ENCODE data around the gene SLC1A2. TPM values are rescaled to one million over a fixed set of nuclear protein-coding genes. Genes with fewer than 3 reads are reported as not detected.

The SLC1A2 gene
- total and polyA plus RNA-seq, 2 donors (not counting 3 experiments of a cell fraction or from before 2014, with no cell fraction given) = not detected

- FAIRE-seq = no peak
Observed at GRCh38 chr11:35426351-35426750, 7.0 kb upstream of the SLC1A2 start.

GRCh38 chr11:35425603-35426212 is 6.3 kb upstream of the SLC1A2 start:
- FAIRE-seq = no peak
- TF ChIP-seq FOS (IDR thresholded peaks at IDR 0.05; ENCODE audit: borderline replicate concordance, insufficient read depth, low read length) (no peak), MAX (IDR thresholded peaks at IDR 0.05; ENCODE audit: insufficient read depth, insufficient read length) (no peak), CTCF (IDR thresholded peaks at IDR 0.05; ENCODE audit: extremely low read depth in 1 of 2, insufficient read depth in 1 of 2, low read depth in 1 of 2, low read length in 2 of 2) (no peak), GATA2 (IDR thresholded peaks at IDR 0.05; ENCODE audit: insufficient read depth, insufficient read length, low read depth, low read length) (no peak), POLR2AphosphoS5 (IDR thresholded peaks at IDR 0.05; ENCODE audit: insufficient read depth, low read depth, low read length) (no peak), POLR2A (IDR thresholded peaks at IDR 0.05; ENCODE audit: low read depth, low read length) (no peak), EZH2 (IDR thresholded peaks at IDR 0.05; ENCODE audit: borderline replicate concordance, low read depth, low read length, severe bottlenecking) (no peak), JUN (IDR thresholded peaks at IDR 0.05; ENCODE audit: borderline replicate concordance, insufficient read depth, insufficient read length, low read depth) (no peak), MYC (IDR thresholded peaks at IDR 0.05; ENCODE audit: low read depth, low read length) (no peak)
- H3K9me3 ChIP-seq (replicated peaks; ENCODE audit: control insufficient read depth, insufficient read depth, low read length) = no peaks in the 10 kb centered on the region
- H3K9ac ChIP-seq (replicated peaks; ENCODE audit: extremely low read depth, insufficient read depth, low read length) = no peak overlapping the region
- ChIA-PET CTCF (no interaction called here), POLR2A (no interaction called here)
- H3K79me2 ChIP-seq (ENCODE audit: control insufficient read depth, insufficient read depth, low read length) = no peaks in the 10 kb centered on the region
- no peak overlapping the region for H3K4me2 ChIP-seq (ENCODE audit: insufficient read depth, low read length)
- no TSS peak for BruUV-seq (replicated peaks)
- peaks cover 13 to 35% of the 10 kb centered on the region in 2 experiments for H3K27me3 ChIP-seq (ENCODE audit: control insufficient read depth in 2 of 2, insufficient read depth in 2 of 2, low read length in 2 of 2)
- DNase-seq (ENCODE audit: low read depth, low spot score) = no peak
- no peak overlapping the region for H2AFZ ChIP-seq (ENCODE audit: low read depth, low read length)
- no peaks in the 10 kb centered on the region for H3K9me1 ChIP-seq (replicated peaks; ENCODE audit: control insufficient read depth, extremely low read depth, insufficient read depth, low read length)
- H3K4me1 ChIP-seq (ENCODE audit: control insufficient read depth, extremely low read depth, insufficient read depth, low read length) = no peaks in the 10 kb centered on the region
- intact Hi-C loops (cut with micrococcal nuclease) = no loop called here
- dilution Hi-C loops (cut with MboI; ENCODE audit: extremely low pct_ligation_motif_present, low sequenced_read_pairs) = no loop called here
- H4K20me1 ChIP-seq (replicated peaks; ENCODE audit: control insufficient read depth, extremely low read depth, insufficient read depth, low read length) = no peaks in the 10 kb centered on the region
- no peak overlapping the region for H3K27ac ChIP-seq (ENCODE audit: insufficient read depth, low read depth, low read length)
- H3K4me3 ChIP-seq (replicated peaks in 1 of 3; ENCODE audit: insufficient read depth in 1 of 3, low read depth in 1 of 3, low read length in 3 of 3) = no peak overlapping the region
- H3K36me3 ChIP-seq (ENCODE audit: control insufficient read depth in 2 of 2, extremely low read depth in 1 of 2, insufficient read depth in 2 of 2, low read length in 2 of 2) = no peaks in the 10 kb centered on the region

More at GRCh38 chr11:35426351-35426750, 7.0 kb upstream of the SLC1A2 start:
- no peak overlapping the region for H3K4me3 ChIP-seq (replicated peaks in 1 of 3; ENCODE audit: insufficient read depth in 1 of 3, low read depth in 1 of 3, low read length in 3 of 3)
- no peak overlapping the region for H3K9ac ChIP-seq (replicated peaks; ENCODE audit: extremely low read depth, insufficient read depth, low read length)
- H4K20me1 ChIP-seq (replicated peaks; ENCODE audit: control insufficient read depth, extremely low read depth, insufficient read depth, low read length) = no peaks in the 10 kb centered on the region
- no peak for TF ChIP-seq EZH2 (IDR thresholded peaks at IDR 0.05; ENCODE audit: borderline replicate concordance, low read depth, low read length, severe bottlenecking)
- TF ChIP-seq JUN (IDR thresholded peaks at IDR 0.05; ENCODE audit: borderline replicate concordance, insufficient read depth, insufficient read length, low read depth) = no peak
- no peak overlapping the region for H3K27ac ChIP-seq (ENCODE audit: insufficient read depth, low read depth, low read length)
- H3K4me2 ChIP-seq (ENCODE audit: insufficient read depth, low read length) = no peak overlapping the region
- H3K27me3 ChIP-seq (ENCODE audit: control insufficient read depth in 2 of 2, insufficient read depth in 2 of 2, low read length in 2 of 2) = peaks cover 12 to 29% of the 10 kb centered on the region in 2 experiments
- no peak overlapping the region for H2AFZ ChIP-seq (ENCODE audit: low read depth, low read length)
- no peaks in the 10 kb centered on the region for H3K4me1 ChIP-seq (ENCODE audit: control insufficient read depth, extremely low read depth, insufficient read depth, low read length)
- dilution Hi-C loops (cut with MboI; ENCODE audit: extremely low pct_ligation_motif_present, low sequenced_read_pairs) (no loop called here), intact Hi-C loops (cut with micrococcal nuclease) (no loop called here)
- no peaks in the 10 kb centered on the region for H3K9me1 ChIP-seq (replicated peaks; ENCODE audit: control insufficient read depth, extremely low read depth, insufficient read depth, low read length)
- ChIA-PET CTCF (no interaction called here), POLR2A (no interaction called here)
- no peak for DNase-seq (ENCODE audit: low read depth, low spot score)
- H3K9me3 ChIP-seq (replicated peaks; ENCODE audit: control insufficient read depth, insufficient read depth, low read length) = no peaks in the 10 kb centered on the region
- no TSS peak for BruUV-seq (replicated peaks)
- H3K36me3 ChIP-seq (ENCODE audit: control insufficient read depth in 2 of 2, extremely low read depth in 1 of 2, insufficient read depth in 2 of 2, low read length in 2 of 2) = no peaks in the 10 kb centered on the region
- no peaks in the 10 kb centered on the region for H3K79me2 ChIP-seq (ENCODE audit: control insufficient read depth, insufficient read depth, low read length)

Data from endothelial cell of umbilical vein (primary cell).